H1 (cell line): ENCODE results near the gene TIAM2. TPM values are rescaled to one million over a fixed set of nuclear protein-coding genes. Genes with fewer than 3 reads are reported as not detected.

Source experiments
- CHD7 ChIP-seq: fragments of 300-600 bp; sonication (generic); IDR thresholded peaks from 2 replicates; pipeline ENCODE4 v1.7.1; 2012; ENCODE audit warnings: low read length, moderate library complexity, mild to moderate bottlenecking, inconsistent platforms; ENCODE audit not compliant: insufficient replicate concordance
- polyA plus RNA-seq, 7 experiments: library from polyadenylated mRNA; depleted of rRNA in 3 of 7; stranded (reverse) in 5 of 7; unstranded in 2 of 7; fragments of >200 nt in 5 of 7; fragments of 200-250 nt in 2 of 7; gene quantifications; 1 replicate in 5 of 7; 2 replicates in 1 of 7; 4 replicates in 1 of 7; pipeline versions ENCODE4 v1.2.1 to v1.2.3, GENCODE V29; 2011 to 2013; ENCODE audit warnings: missing spikeins in 2 of 7, mixed read lengths in 2 of 7
- total RNA-seq: library from RNA; stranded (reverse); fragmentation: NEBNext Ultra II Directional; extraction: Animal tissue kit (Norgen Biotek cat#: 25700); gene quantifications from 2 replicates; pipeline ENCODE4 v1.2.1, GENCODE V29; 2021

Gene TIAM2
- total and polyA plus RNA-seq, 2 of the 8 experiments (the other 6 are each of a cell fraction or from before 2014, with no cell fraction given): 7.4 to 23.9 TPM

- TF ChIP-seq CHD7: no peak
- TF ChIP-seq, all 59 proteins: peak for 0
Measured at GRCh38 chr6:154962753-154963152, 32.4 kb upstream of the TIAM2 start (continued).
